HCT116 (cell line): Measurements from ENCODE around the gene SLC45A2.

Experiments
- CTCF ChIP-seq, 3 experiments: fragments of 200-600 bp in 1 of 3; sonication (generic) in 1 of 3; IDR thresholded peaks in 2 of 3; conservative IDR thresholded peaks in 1 of 3; 2 replicates each; pipeline ENCODE4 v1.5.1; 2012 to 2017; ENCODE audit warnings: low read depth in 2 of 3, low read length in 2 of 3, antibody characterized with exemption in 1 of 3, borderline replicate concordance in 1 of 3, control low read depth in 1 of 3, mild to moderate bottlenecking in 1 of 3, mixed read lengths in 1 of 3, mixed run types in 1 of 3, moderate library complexity in 1 of 3; ENCODE audit not compliant: insufficient read depth in 1 of 3
- POLR2A ChIP-seq: IDR thresholded peaks from 2 replicates; pipeline ENCODE4 v1.7.0; 2011; ENCODE audit warnings: borderline replicate concordance; ENCODE audit not compliant: insufficient read depth, insufficient read length; ENCODE audit errors: extremely low read depth
- POLR2AphosphoS5 ChIP-seq: IDR thresholded peaks from 2 replicates; pipeline ENCODE4 v1.6.1; 2011; ENCODE audit warnings: mild to moderate bottlenecking, low read depth, low read length, moderate library complexity
- ZFX ChIP-seq: fragments of 450-650 bp; IDR thresholded peaks from 2 replicates; pipeline ENCODE4 v1.6.1; 2017

GRCh38 chr5:34001241-34001841 is 16.8 kb upstream of the SLC45A2 start:
- no peak for TF ChIP-seq ZFX
- no peak for TF ChIP-seq POLR2A
- TF ChIP-seq POLR2AphosphoS5 = no peak
- TF ChIP-seq CTCF (IDR thresholded peaks at IDR 0.05 in 2 of 3, conservative IDR thresholded peaks at IDR 0.05 in 1 of 3; ENCODE audit: borderline replicate concordance in 1 of 3, insufficient read depth in 1 of 3, low read depth in 2 of 3, low read length in 2 of 3) = no peak
